ENCODE measurements around the gene ARSD. TPM values are rescaled to one million over a fixed set of nuclear protein-coding genes. Genes with fewer than 3 reads are reported as not detected.

ARSD gene
- total and polyA plus RNA-seq, 4 donors = 10.8 to 55.4 (median 34.1) TPM

- TF ChIP-seq CTCF (IDR thresholded peaks at IDR 0.05; ENCODE audit: control extremely low read depth, extremely low read depth) = no peak
- Histone ChIP-seq H3K9ac (ENCODE audit: insufficient read depth in 1 of 2, low read length in 2 of 2) (no peak overlapping the region), H3K4me3 (no peak overlapping the region), H3K27ac (ENCODE audit: low read depth in 1 of 2, low read length in 1 of 2) (no peak overlapping the region), H3K9me3 (ENCODE audit: control insufficient read depth in 4 of 4, insufficient read depth in 3 of 4, low read length in 3 of 4) (peaks cover 0 to 4% (median 0%) of the 10 kb centered on the region in 4 donors), H3K36me3 (ENCODE audit: control insufficient read depth in 4 of 4, insufficient read depth in 4 of 4, low read length in 4 of 4) (peaks cover 2 to 12% (median 4%) of the 10 kb centered on the region in 4 donors), H3K27me3 (ENCODE audit: control insufficient read depth in 3 of 3, insufficient read depth in 3 of 3, low read length in 2 of 3) (peaks cover 0 to 8% (median 0%) of the 10 kb centered on the region in 3 donors), H3K4me1 (ENCODE audit: control insufficient read depth in 5 of 5, insufficient read depth in 5 of 5, low read length in 5 of 5) (no peaks in the 10 kb centered on the region)
- DNase-seq (no peak), ATAC-seq (ENCODE audit: insufficient read depth, low FRiP score) (no peak)
- 97 to 100% methylated on average over 3 of the region's 3 CpGs for WGBS, 2 donors
These were observed 19.0 kb downstream of the ARSD start for GRCh38 chrX:2910109-2910508.

- Histone ChIP-seq H3K27ac (ENCODE audit: low read depth in 1 of 2, low read length in 1 of 2) (no peak overlapping the region), H3K9me3 (ENCODE audit: control insufficient read depth in 4 of 4, insufficient read depth in 3 of 4, low read length in 3 of 4) (peaks cover 0 to 15% (median 2%) of the 10 kb centered on the region in 4 donors), H3K4me3 (no peak overlapping the region), H3K27me3 (ENCODE audit: control insufficient read depth in 3 of 3, insufficient read depth in 3 of 3, low read length in 2 of 3) (peaks cover 0 to 9% (median 0%) of the 10 kb centered on the region in 3 donors), H3K4me1 (ENCODE audit: control insufficient read depth in 5 of 5, insufficient read depth in 5 of 5, low read length in 5 of 5) (no peaks in the 10 kb centered on the region), H3K9ac (ENCODE audit: insufficient read depth in 1 of 2, low read length in 2 of 2) (no peak overlapping the region), H3K36me3 (ENCODE audit: control insufficient read depth in 4 of 4, insufficient read depth in 4 of 4, low read length in 4 of 4) (peaks cover 2 to 11% (median 6%) of the 10 kb centered on the region in 4 donors)
- ATAC-seq (ENCODE audit: insufficient read depth, low FRiP score) = no peak
- WGBS, 2 donors = 95 to 97% methylated on average over 2 of the region's 2 CpGs
- DNase-seq = no peak
- no peak for TF ChIP-seq CTCF (IDR thresholded peaks at IDR 0.05; ENCODE audit: control extremely low read depth, extremely low read depth)
These were observed 20.9 kb downstream of the ARSD start for GRCh38 chrX:2908125-2908685.

- H3K4me1 ChIP-seq (ENCODE audit: control insufficient read depth in 5 of 5, insufficient read depth in 5 of 5, low read length in 5 of 5) = no peaks in the 10 kb centered on the region
- H3K27me3 ChIP-seq (ENCODE audit: control insufficient read depth in 3 of 3, insufficient read depth in 3 of 3, low read length in 2 of 3) = peaks cover 0 to 9% (median 0%) of the 10 kb centered on the region in 3 donors
- DNase-seq (no peak), ATAC-seq (ENCODE audit: insufficient read depth, low FRiP score) (no peak)
- 94 to 98% methylated on average over 27 of the region's 27 CpGs for WGBS, 2 donors
- no peak for TF ChIP-seq CTCF (IDR thresholded peaks at IDR 0.05; ENCODE audit: control extremely low read depth, extremely low read depth)
- no peak overlapping the region for H3K4me3 ChIP-seq
- no peak overlapping the region for H3K9ac ChIP-seq (ENCODE audit: insufficient read depth in 1 of 2, low read length in 2 of 2)
- H3K9me3 ChIP-seq (ENCODE audit: control insufficient read depth in 4 of 4, insufficient read depth in 3 of 4, low read length in 3 of 4) = peaks cover 0 to 17% (median 4%) of the 10 kb centered on the region in 4 donors
- H3K27ac ChIP-seq (ENCODE audit: low read depth in 1 of 2, low read length in 1 of 2) = no peak overlapping the region
- H3K36me3 ChIP-seq (ENCODE audit: control insufficient read depth in 4 of 4, insufficient read depth in 4 of 4, low read length in 4 of 4) = peaks cover 2 to 9% (median 6%) of the 10 kb centered on the region in 4 donors
These were observed 21.8 kb downstream of the ARSD start for GRCh38 chrX:2907295-2907694.
